GM20431 (cell line): ENCODE measurements around the gene GNAZ.

Experiments used
- in situ Hi-C: fragments of 300-500 bp; cut with MseI, MboI; formaldehyde crosslinking; loops from one replicate; pipeline ENCODE4 v1.15.0; 2020; ENCODE audit warnings: low sequenced_read_pairs; ENCODE audit not compliant: unreplicated experiment

GNAZ gene

DNA sequence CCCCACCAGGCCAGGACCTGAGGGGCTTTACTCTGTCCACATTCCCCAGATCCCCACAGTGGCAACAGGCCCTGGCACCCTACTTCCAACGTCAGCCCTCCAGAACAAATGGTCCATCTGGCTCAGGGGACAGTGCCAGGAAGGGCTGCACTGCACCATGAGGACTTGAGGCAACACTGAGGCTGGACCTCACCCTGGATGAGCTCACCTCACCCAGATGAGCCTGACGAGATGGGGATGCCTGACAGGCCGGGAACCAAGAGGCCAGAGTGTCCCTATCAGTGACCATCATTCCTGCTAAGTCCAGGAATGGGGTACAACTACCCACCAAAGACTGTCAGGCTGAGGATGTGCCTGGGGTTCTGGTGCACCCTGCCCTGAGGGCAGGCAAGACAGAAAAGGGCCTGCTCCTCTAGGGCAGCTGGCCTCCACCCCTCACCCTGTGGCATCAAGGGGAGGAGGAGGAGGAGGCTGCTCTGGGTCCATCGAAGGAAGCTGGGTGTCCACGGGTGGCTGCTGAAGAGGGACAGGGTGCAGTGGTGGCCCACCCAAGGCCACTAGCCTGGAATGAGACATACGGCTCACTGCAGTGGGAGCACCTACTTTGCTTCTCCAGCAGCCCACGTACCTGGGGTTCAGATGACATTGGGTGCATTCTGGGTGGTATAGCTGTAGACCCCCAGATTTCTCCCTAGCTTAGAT is 56.9 kb downstream of the GNAZ start:
- in situ Hi-C loops = loop anchor here (10.0 to 25.0 kb wide), 2 partner anchors 162 to 340 kb away; no protein-coding TSS in a partner anchor

DNA sequence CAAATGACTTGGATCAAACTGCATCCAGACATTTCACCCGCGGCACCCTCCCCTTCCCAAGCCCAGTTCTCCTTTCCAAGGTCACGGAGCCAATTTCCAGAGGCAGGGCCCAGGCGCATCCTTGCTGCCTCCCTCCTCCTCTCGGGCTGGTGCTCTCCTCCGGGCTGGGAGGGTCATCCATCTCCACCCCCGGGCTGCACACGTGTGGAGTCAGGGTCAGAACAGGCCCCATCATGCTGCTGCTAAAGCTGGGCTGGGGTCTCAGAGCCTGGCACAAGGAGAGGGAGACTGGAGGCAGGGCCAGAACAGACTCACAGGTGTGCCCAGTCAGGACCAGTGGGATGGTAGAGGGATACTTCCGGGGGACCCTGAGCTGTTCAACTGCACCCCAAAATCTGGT is 57.5 kb downstream of the GNAZ start:
- in situ Hi-C loops = loop anchor here (10.0 to 25.0 kb wide), 2 partner anchors 163 to 340 kb away; no protein-coding TSS in a partner anchor

DNA sequence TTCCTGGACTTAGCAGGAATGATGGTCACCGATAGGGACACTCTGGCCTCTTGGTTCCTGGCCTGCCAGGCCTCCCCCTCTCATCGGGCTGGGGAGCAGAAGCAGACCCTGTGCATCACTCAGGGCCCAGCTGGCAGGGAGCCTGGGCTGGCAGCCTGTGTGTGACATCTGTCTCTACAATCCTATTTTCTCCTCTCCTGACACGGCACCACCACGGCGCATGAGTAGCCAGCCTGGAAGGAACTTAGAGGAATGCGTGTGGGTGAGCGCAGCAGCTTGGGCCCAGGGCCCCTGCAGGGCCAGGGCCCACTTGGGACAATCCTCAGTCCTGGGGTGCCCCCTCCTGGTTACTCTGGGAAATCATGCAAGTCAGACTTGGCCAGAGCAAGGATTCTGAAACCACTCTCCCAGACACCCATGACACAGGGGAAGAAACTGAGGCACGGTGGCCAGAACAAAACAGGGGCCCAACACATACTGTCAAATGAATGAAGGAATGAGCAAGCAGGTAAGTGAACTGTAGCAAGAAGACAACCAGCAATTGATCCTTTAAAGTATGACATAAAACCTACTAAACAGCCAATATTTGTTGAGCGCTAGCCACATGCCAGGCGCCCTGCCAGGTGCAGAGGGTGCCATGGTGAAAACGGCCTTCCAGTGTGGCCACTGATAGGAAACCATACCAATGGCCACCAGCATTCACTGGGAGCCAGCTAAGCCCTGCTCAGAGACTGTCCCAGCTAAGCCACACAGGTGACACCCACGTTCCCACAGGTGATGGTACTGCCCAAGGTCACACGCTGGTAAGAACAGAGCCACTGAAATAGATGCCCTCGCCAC is 58.2 kb downstream of the GNAZ start:
- in situ Hi-C loops = loop anchor here (10.0 to 25.0 kb wide), 2 partner anchors 164 to 341 kb away; no protein-coding TSS in a partner anchor

DNA sequence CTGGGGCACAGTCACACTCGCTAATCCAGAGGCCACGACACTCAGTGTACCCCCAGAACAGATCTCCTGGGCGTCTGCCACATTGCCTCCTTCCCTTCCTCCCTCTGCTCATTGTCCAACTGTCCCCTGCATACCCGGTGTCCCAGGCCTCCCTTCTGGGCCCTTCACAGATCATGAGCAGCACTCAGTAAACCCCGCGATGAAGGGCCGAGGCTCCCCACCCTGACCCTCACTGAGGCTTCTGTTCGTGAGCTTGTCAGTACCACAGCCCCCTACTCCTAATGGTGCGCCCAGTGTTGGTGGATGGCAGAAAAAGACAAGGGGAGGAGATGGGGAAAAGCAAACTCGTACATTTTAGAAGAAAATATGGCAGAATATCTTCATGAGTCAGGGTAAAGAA is 58.8 kb downstream of the GNAZ start:
- in situ Hi-C loops = loop anchor here (10.0 to 25.0 kb wide), 2 partner anchors 164 to 342 kb away; no protein-coding TSS in a partner anchor

DNA sequence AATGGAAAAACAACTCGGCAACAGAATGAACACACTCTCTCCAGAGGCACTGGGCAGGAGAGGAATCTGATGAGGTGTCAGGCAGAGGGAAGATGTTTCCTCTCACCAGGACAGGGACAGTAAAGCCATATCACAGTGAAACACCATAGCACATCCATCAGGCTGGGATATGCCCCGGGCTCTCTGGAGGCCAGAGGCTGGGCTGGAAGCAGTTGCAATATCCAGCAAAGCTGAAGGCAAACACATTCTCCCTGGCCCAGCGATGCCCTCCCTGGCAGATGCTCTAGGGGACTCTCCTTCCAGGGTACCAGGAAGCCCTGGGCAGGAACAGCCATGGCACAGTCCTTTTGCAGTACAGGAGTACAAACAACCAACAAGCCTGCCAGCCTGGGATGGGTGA is 60.4 kb downstream of the GNAZ start:
- in situ Hi-C loops = loop anchor here (25.0 kb wide), 1 partner anchor 343 kb away; no protein-coding TSS in a partner anchor

DNA sequence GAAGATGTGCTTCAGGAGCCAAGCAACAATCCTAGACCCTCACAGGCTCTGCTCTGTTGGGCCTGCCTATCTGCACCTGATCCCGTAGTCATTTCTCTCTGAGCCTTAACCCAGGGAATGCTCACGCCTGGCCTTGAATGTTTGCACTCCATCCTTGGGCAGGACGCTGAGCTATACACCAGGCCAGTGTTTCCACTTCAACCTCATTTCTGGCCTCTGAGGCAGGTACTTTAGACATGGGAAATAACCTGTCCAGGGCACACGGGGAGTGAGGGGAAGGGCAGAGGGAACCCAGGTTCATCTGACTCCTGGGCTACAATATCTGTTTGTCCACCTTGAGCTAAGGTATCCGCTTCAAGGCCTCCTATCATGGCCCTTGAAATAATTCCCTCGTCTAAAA is 61.6 kb downstream of the GNAZ start:
- in situ Hi-C loops = loop anchor here (25.0 kb wide), 1 partner anchor 345 kb away; no protein-coding TSS in a partner anchor

DNA sequence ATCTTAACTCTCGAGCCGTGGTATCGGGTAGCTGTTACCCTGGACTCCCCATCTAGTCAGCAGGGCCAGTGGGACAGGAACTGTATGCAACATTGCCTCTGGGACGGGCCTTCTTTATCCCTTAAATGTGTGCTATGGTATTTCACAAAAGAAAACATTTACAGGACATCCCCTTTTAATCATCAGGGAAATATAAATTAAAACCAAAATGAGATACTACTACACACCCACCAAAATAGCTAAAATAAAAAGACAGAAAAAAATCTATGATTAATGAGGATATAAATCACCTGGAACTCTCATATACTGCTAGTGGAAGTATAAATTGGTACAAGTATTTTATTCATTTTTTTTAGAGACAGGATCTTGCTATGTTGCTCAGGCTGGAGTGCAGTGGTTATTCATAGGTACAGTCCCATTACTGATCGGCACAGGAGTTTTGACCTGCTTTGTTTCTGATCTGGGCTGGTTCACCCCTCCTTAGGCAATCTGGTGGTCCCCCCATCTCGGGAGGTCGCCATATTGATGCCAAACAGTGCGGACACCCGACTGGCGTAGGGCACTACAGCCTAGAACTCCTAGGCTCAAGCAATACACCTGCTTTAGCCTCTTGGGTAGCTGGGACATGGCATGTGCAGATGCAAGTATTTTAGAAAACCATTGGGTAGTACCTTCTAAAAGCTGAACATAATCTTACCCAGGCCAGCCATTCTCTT is 62.2 kb downstream of the GNAZ start:
- in situ Hi-C loops = loop anchor here (25.0 kb wide), 1 partner anchor 345 kb away; no protein-coding TSS in a partner anchor

DNA sequence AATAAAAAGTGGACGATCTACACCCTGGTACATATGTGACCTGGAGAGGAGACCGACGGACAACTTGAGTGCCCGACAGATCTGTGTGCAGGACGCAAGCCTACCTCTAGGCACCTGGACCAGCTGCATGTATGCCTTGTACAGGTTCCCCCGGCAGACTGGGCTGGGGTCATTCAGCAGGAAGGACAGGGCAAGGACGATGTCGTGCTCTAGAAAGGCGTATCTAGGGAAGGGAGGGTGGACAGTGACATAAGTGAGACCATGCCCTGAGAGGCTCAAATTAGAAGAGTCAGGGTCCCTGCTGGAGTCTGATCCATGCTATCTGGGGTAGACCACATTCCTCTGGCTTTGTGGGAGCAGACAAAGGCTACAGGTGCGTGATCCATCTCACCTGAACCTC is 63.6 kb downstream of the GNAZ start:
- in situ Hi-C loops = loop anchor here (25.0 kb wide), 1 partner anchor 347 kb away; no protein-coding TSS in a partner anchor

DNA sequence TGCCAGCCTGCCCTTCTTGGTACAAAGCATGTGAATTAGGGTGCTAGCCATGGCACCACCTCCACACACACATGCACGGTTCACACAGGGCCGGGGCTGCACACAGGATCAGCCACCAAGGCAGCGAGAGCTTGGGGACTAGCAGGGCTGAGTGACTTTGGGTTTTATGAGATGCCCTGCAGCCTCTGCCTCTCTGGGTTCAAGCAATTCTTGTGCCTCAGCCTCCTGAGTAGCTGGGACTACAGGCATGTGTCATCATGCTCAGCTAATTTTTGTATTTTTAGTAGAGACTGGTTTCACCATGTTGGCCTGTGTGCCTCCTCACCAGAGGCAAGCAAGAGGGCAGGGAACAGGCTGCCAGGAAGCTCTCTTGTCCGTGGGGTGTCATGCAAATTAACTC is 66.7 kb downstream of the GNAZ start:
- in situ Hi-C loops = loop anchor here (25.0 kb wide), 1 partner anchor 350 kb away; no protein-coding TSS in a partner anchor

DNA sequence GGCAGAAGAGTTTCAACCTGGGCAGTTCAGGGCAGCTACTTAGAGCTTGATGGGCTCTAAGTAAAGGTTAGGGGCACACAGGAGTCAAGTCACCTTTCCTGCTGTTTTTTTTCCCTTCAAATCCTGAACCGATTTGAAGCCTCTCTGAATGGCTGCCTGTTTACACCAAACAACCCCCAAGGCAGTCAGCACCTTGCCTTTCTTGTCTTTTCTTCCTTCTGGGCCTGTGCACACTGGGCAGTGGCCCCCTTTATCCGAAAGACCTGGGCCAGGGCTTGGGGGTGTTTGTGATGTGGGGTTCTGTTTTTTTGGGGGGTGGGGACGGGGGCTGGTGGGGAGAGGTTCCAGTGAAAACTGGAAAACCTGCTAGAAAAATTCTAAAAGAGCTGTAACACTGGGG is 67.1 kb downstream of the GNAZ start:
- in situ Hi-C loops = loop anchor here (25.0 kb wide), 1 partner anchor 350 kb away; no protein-coding TSS in a partner anchor

DNA sequence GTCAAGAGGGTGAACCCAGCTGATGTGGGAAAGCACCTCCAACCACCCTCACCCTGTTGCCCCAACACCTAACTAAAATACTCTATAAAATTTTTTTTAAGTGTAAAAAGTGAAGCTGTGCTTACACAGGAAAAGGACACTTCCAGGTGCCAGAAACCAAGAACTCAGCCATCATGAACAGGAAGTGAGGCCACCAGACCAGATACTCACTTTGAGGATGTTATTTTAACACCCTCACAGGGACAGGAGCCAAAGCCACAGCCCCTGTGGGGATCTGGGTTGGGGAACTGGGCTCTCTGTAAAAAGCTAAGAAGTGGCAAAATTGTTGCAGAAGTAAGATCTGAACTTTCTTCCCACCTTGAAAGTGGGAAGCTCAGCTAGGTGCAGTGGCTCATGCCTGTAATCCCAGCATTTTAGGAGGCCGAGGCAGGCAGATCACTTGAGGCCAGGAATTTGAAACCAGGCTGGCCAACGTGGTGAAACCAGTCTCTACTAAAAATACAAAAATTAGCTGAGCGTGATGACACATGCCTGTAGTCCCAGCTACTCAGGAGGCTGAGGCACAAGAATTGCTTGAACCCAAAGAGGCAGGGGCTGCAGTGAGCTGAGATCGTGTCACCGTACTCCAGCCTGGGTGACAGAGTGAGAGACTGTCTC is 67.7 kb downstream of the GNAZ start:
- in situ Hi-C loops = loop anchor here (25.0 kb wide), 1 partner anchor 351 kb away; no protein-coding TSS in a partner anchor

DNA sequence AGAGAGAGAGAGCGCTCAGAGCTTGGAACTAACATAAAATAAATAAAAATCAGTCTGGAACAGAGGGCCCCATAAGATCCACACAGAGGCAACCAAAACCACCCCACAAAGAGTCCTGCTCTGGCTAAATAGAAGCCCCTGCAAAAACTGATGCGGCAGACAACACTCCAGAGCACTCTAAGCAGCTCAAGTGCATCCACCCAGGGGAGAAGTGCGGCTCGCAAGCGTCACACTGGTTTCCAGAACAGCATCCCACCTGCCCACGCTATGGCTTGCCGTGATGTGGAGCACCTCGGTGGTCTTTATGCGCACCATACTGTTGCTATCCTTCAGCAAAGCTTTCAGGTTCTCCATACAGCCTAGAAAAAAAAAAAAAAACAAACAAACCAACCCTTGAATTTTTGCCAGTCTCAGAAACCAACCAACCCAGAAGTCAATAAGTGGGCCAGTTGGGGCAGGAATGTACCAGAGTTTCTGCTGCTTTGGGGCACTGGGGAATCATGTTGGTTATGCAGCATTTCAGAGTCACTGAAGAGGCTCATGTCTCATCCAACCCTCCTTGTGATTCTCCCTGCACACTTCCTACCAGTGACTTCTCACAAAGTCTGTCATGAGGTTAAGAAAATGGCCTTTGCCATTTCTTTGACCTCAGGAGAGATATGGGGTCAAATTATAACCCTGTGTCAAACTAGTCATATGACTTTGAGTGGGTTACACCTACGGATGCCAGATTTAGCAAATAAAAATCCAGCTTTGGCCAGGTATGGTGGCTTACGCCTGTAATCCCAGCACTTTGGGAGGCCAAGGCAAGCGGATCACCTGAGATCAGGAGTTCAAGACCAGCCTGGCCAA is 68.5 kb downstream of the GNAZ start:
- in situ Hi-C loops = loop anchor here (25.0 kb wide), 1 partner anchor 352 kb away; no protein-coding TSS in a partner anchor

DNA sequence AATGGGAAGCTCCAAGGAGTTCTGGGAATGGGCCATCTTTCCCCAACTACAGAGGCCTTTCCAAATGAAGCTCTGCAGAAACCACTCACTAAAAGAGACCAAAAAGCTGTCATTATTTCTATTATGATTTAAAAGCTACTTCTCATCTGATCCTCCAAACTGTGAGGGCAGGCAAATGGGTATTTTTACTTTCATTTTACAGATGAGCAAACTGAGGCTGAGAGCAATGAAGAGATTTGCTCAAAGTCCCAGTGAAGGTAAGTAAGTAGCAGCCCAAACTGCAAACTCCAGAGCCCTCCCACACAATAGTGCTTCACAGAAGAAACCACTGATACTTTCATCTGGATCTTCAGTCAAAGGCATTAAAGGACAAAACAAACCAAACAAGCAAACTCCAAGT is 70.1 kb downstream of the GNAZ start:
- in situ Hi-C loops = loop anchor here (25.0 kb wide), 1 partner anchor 353 kb away; no protein-coding TSS in a partner anchor

DNA sequence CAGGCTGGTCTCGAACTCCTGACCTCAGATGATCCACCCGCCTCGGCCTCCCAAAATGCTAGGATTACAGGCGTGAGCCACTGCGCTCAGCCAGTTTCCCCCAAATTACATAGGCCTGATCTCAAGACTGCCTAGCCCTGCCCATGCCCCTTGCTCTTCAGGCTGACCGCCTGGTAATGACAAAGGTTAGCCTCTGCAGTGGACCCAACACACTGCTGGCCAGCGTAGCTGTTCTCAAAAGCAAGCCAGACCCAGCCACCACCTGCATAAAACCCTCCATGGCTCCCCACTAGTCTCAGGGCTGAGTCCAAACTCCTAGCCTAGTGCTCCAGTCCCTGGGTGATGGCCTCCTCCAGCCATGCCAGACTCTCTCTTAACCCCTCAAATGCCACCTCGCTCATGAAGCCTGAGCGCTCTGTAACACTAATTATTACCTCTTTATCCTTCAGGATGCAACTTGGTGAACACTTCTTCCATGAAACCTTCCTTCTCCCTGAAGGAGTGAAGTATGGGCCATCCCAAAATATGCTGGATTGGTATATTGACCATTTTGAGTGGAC is 72.3 kb downstream of the GNAZ start:
- in situ Hi-C loops = loop anchor here (25.0 kb wide), 1 partner anchor 355 kb away; no protein-coding TSS in a partner anchor

DNA sequence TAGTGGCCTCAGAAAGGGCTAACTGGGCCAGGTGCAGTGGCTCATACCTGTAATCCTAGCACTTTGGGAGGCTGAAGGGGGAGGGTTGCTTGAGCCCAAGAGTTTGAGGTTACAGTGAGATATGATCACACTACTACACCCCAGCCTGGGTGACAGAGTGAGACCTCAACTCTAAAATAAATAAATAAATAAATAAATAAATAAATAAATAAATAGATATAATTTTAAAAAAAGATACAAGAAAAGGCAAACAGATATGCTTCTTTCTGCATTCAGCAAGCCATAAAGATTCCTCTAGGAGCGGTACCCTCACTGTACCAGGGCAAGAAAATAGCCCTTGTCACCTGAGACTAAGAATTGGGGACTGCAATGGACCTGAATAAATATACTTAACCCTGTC is 72.8 kb downstream of the GNAZ start:
- in situ Hi-C loops = loop anchor here (25.0 kb wide), 1 partner anchor 356 kb away; no protein-coding TSS in a partner anchor

DNA sequence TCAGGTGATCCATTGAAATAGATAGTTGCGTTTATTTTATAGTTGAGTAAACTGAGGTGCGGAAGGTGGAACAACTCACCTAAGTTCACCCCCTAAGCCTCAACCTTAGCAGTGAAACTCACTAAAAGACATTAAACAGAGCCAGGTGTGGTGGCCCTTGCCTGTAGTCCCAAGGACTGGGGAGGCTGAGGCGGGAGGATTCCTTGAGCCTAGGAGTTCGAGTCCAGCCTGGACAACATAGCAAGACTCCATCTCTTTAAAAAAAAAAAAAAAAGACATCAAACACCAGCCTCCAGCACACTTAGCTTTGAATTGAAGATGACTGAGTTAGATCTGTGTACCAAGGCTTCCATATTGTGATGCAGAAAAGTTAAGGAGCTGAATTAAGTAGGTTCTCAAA is 74.1 kb downstream of the GNAZ start:
- in situ Hi-C loops = loop anchor here (25.0 kb wide), 1 partner anchor 357 kb away; no protein-coding TSS in a partner anchor

DNA sequence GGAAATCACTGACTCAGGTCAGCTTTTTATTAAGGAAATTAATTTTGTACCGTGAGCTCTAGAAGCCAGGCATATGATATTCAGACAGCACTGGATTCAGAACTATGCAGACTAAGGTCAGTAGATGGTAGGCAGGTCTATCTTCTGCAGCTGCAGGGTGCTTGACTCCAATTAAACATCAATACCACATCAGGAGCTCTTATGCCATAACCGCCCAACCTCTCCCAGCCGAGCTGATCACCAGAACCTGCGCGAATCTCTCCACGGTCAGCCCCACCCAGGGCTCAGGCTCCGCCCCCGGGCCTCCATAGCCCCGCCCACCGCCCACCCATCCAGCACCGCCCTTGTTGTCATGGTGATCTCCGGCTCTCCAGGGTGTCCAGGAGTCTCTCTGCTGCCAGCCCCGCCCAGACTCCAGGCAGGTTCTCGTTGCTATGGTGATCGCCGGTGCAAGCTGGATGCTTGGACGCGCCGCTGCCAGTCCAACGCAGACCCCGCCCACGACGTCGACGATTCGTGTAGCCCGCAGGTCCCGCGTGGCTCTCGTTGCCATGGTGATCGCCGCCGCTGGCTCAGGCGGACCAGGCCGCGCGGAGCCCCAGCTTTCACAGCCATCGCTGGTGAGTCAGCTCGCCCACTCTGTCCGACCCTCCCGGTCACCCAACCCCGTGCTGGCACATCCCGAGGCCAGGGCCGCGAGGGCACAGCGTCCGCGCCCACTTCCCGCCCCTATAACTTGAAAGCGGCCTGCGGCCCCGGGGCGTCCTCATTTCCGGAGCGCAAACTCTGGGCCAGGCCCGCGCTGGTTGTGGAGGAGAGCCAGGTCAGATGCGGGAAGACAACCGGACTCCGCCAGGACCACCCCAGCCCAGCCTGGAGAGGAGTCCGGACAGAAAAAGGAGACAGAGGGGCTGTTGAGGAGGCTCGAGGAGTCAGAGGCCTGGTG is 74.9 kb downstream of the GNAZ start, which contains the start of gene RAB36:
Gene RAB36, plus strand, starts transcription at position 546 of the 946 bp plus-strand sequence. CDS start 1,140 bp downstream, outside the sequence.
- in situ Hi-C loops = loop anchor here (25.0 kb wide), 1 partner anchor 358 kb away; no protein-coding TSS in a partner anchor
